ENCODE measurements around the gene CNTNAP2.

The CNTNAP2 gene

GRCh38 chr7:146728611-146729010 is 612.0 kb downstream of the CNTNAP2 start:
- H3K79me2 ChIP-seq (ENCODE audit: control insufficient read depth, insufficient read depth, low read length, unreplicated experiment) = no peaks in the 10 kb centered on the region
- no peaks in the 10 kb centered on the region for H3K36me3 ChIP-seq (ENCODE audit: insufficient read depth, low read length)
- H3K4me3 ChIP-seq (ENCODE audit: low read depth, low read length) = no peak overlapping the region
- no peaks in the 10 kb centered on the region for H3K27me3 ChIP-seq (ENCODE audit: insufficient read depth, low read length)
- no peaks in the 10 kb centered on the region for H3K4me1 ChIP-seq (ENCODE audit: control insufficient read depth, insufficient read depth, low read length, unreplicated experiment)
- no peak overlapping the region for H2AFZ ChIP-seq (ENCODE audit: low read length, unreplicated experiment)
- no peak overlapping the region for H3K27ac ChIP-seq (ENCODE audit: low read depth, low read length)

GRCh38 chr7:146731185-146731584 is 614.6 kb downstream of the CNTNAP2 start:
- H3K36me3 ChIP-seq (ENCODE audit: insufficient read depth, low read length) = no peaks in the 10 kb centered on the region
- H3K27me3 ChIP-seq (ENCODE audit: insufficient read depth, low read length) = no peaks in the 10 kb centered on the region
- no peaks in the 10 kb centered on the region for H3K4me1 ChIP-seq (ENCODE audit: control insufficient read depth, insufficient read depth, low read length, unreplicated experiment)
- H3K79me2 ChIP-seq (ENCODE audit: control insufficient read depth, insufficient read depth, low read length, unreplicated experiment) = no peaks in the 10 kb centered on the region
- no peak overlapping the region for H3K27ac ChIP-seq (ENCODE audit: low read depth, low read length)
- no peak overlapping the region for H3K4me3 ChIP-seq (ENCODE audit: low read depth, low read length)
- no peak overlapping the region for H2AFZ ChIP-seq (ENCODE audit: low read length, unreplicated experiment)

GRCh38 chr7:146735992-146736391 is 619.4 kb downstream of the CNTNAP2 start:
- Histone ChIP-seq H3K36me3 (ENCODE audit: insufficient read depth, low read length) (no peaks in the 10 kb centered on the region), H3K79me2 (ENCODE audit: control insufficient read depth, insufficient read depth, low read length, unreplicated experiment) (no peaks in the 10 kb centered on the region), H3K27ac (ENCODE audit: low read depth, low read length) (no peak overlapping the region), H3K4me1 (ENCODE audit: control insufficient read depth, insufficient read depth, low read length, unreplicated experiment) (no peaks in the 10 kb centered on the region), H3K27me3 (ENCODE audit: insufficient read depth, low read length) (no peaks in the 10 kb centered on the region), H2AFZ (ENCODE audit: low read length, unreplicated experiment) (no peak overlapping the region), H3K4me3 (ENCODE audit: low read depth, low read length) (no peak overlapping the region)

GRCh38 chr7:146736446-146737190 is 620.0 kb downstream of the CNTNAP2 start:
- Histone ChIP-seq H3K4me3 (ENCODE audit: low read depth, low read length) (no peak overlapping the region), H3K79me2 (ENCODE audit: control insufficient read depth, insufficient read depth, low read length, unreplicated experiment) (no peaks in the 10 kb centered on the region), H3K36me3 (ENCODE audit: insufficient read depth, low read length) (no peaks in the 10 kb centered on the region), H2AFZ (ENCODE audit: low read length, unreplicated experiment) (no peak overlapping the region), H3K4me1 (ENCODE audit: control insufficient read depth, insufficient read depth, low read length, unreplicated experiment) (no peaks in the 10 kb centered on the region), H3K27ac (ENCODE audit: low read depth, low read length) (no peak overlapping the region), H3K27me3 (ENCODE audit: insufficient read depth, low read length) (no peaks in the 10 kb centered on the region)

GRCh38 chr7:146740039-146740438 is 623.4 kb downstream of the CNTNAP2 start:
- Histone ChIP-seq H3K27ac (ENCODE audit: low read depth, low read length) (no peak overlapping the region), H3K4me1 (ENCODE audit: control insufficient read depth, insufficient read depth, low read length, unreplicated experiment) (no peaks in the 10 kb centered on the region), H3K79me2 (ENCODE audit: control insufficient read depth, insufficient read depth, low read length, unreplicated experiment) (no peaks in the 10 kb centered on the region), H3K36me3 (ENCODE audit: insufficient read depth, low read length) (no peaks in the 10 kb centered on the region), H2AFZ (ENCODE audit: low read length, unreplicated experiment) (no peak overlapping the region), H3K27me3 (ENCODE audit: insufficient read depth, low read length) (no peaks in the 10 kb centered on the region), H3K4me3 (ENCODE audit: low read depth, low read length) (no peak overlapping the region)

GRCh38 chr7:146741911-146742310 is 625.3 kb downstream of the CNTNAP2 start:
- Histone ChIP-seq H3K4me3 (ENCODE audit: low read depth, low read length) (no peak overlapping the region), H3K4me1 (ENCODE audit: control insufficient read depth, insufficient read depth, low read length, unreplicated experiment) (no peaks in the 10 kb centered on the region), H2AFZ (ENCODE audit: low read length, unreplicated experiment) (no peak overlapping the region), H3K79me2 (ENCODE audit: control insufficient read depth, insufficient read depth, low read length, unreplicated experiment) (no peaks in the 10 kb centered on the region), H3K27me3 (ENCODE audit: insufficient read depth, low read length) (no peaks in the 10 kb centered on the region), H3K27ac (ENCODE audit: low read depth, low read length) (no peak overlapping the region), H3K36me3 (ENCODE audit: insufficient read depth, low read length) (no peaks in the 10 kb centered on the region)

GRCh38 chr7:146754385-146754784 is 637.8 kb downstream of the CNTNAP2 start:
- H3K4me1 ChIP-seq (ENCODE audit: control insufficient read depth, insufficient read depth, low read length, unreplicated experiment) = no peaks in the 10 kb centered on the region
- no peak overlapping the region for H3K4me3 ChIP-seq (ENCODE audit: low read depth, low read length)
- no peak overlapping the region for H2AFZ ChIP-seq (ENCODE audit: low read length, unreplicated experiment)
- no peaks in the 10 kb centered on the region for H3K36me3 ChIP-seq (ENCODE audit: insufficient read depth, low read length)
- H3K27me3 ChIP-seq (ENCODE audit: insufficient read depth, low read length) = no peaks in the 10 kb centered on the region
- H3K79me2 ChIP-seq (ENCODE audit: control insufficient read depth, insufficient read depth, low read length, unreplicated experiment) = no peaks in the 10 kb centered on the region
- no peak overlapping the region for H3K27ac ChIP-seq (ENCODE audit: low read depth, low read length)

- H3K4me1 ChIP-seq (ENCODE audit: control insufficient read depth, insufficient read depth, low read length, unreplicated experiment) = no peaks in the 10 kb centered on the region
- H3K27me3 ChIP-seq (ENCODE audit: insufficient read depth, low read length) = no peaks in the 10 kb centered on the region
- no peak overlapping the region for H3K4me3 ChIP-seq (ENCODE audit: low read depth, low read length)
- no peak overlapping the region for H3K27ac ChIP-seq (ENCODE audit: low read depth, low read length)
- no peaks in the 10 kb centered on the region for H3K36me3 ChIP-seq (ENCODE audit: insufficient read depth, low read length)
- no peaks in the 10 kb centered on the region for H3K79me2 ChIP-seq (ENCODE audit: control insufficient read depth, insufficient read depth, low read length, unreplicated experiment)
- no peak overlapping the region for H2AFZ ChIP-seq (ENCODE audit: low read length, unreplicated experiment)
Measured at GRCh38 chr7:146755585-146755984, 639.0 kb downstream of the CNTNAP2 start.

- Histone ChIP-seq H2AFZ (ENCODE audit: low read length, unreplicated experiment) (no peak overlapping the region), H3K4me1 (ENCODE audit: control insufficient read depth, insufficient read depth, low read length, unreplicated experiment) (no peaks in the 10 kb centered on the region), H3K36me3 (ENCODE audit: insufficient read depth, low read length) (no peaks in the 10 kb centered on the region), H3K27ac (ENCODE audit: low read depth, low read length) (no peak overlapping the region), H3K4me3 (ENCODE audit: low read depth, low read length) (no peak overlapping the region), H3K79me2 (ENCODE audit: control insufficient read depth, insufficient read depth, low read length, unreplicated experiment) (no peaks in the 10 kb centered on the region), H3K27me3 (ENCODE audit: insufficient read depth, low read length) (no peaks in the 10 kb centered on the region)
Measured at GRCh38 chr7:146764458-146764857, 647.9 kb downstream of the CNTNAP2 start.

- Histone ChIP-seq H3K36me3 (ENCODE audit: insufficient read depth, low read length) (no peaks in the 10 kb centered on the region), H2AFZ (ENCODE audit: low read length, unreplicated experiment) (no peak overlapping the region), H3K27me3 (ENCODE audit: insufficient read depth, low read length) (no peaks in the 10 kb centered on the region), H3K27ac (ENCODE audit: low read depth, low read length) (no peak overlapping the region), H3K4me1 (ENCODE audit: control insufficient read depth, insufficient read depth, low read length, unreplicated experiment) (no peaks in the 10 kb centered on the region), H3K4me3 (ENCODE audit: low read depth, low read length) (no peak overlapping the region), H3K79me2 (ENCODE audit: control insufficient read depth, insufficient read depth, low read length, unreplicated experiment) (no peaks in the 10 kb centered on the region)
Measured at GRCh38 chr7:146768957-146769356, 652.4 kb downstream of the CNTNAP2 start.

- Histone ChIP-seq H3K27ac (ENCODE audit: low read depth, low read length) (no peak overlapping the region), H3K4me3 (ENCODE audit: low read depth, low read length) (no peak overlapping the region), H2AFZ (ENCODE audit: low read length, unreplicated experiment) (no peak overlapping the region), H3K36me3 (ENCODE audit: insufficient read depth, low read length) (no peaks in the 10 kb centered on the region), H3K4me1 (ENCODE audit: control insufficient read depth, insufficient read depth, low read length, unreplicated experiment) (no peaks in the 10 kb centered on the region), H3K27me3 (ENCODE audit: insufficient read depth, low read length) (no peaks in the 10 kb centered on the region), H3K79me2 (ENCODE audit: control insufficient read depth, insufficient read depth, low read length, unreplicated experiment) (no peaks in the 10 kb centered on the region)
Measured at GRCh38 chr7:146772601-146773000, 656.0 kb downstream of the CNTNAP2 start.
